ENCODE results near the gene IQSEC1. TPM values are rescaled to one million over a fixed set of nuclear protein-coding genes. Genes with fewer than 3 reads are reported as not detected.

The IQSEC1 gene
- total RNA-seq, 2 donors from 2014 or later, result 58.2 to 94.2 TPM

DNA sequence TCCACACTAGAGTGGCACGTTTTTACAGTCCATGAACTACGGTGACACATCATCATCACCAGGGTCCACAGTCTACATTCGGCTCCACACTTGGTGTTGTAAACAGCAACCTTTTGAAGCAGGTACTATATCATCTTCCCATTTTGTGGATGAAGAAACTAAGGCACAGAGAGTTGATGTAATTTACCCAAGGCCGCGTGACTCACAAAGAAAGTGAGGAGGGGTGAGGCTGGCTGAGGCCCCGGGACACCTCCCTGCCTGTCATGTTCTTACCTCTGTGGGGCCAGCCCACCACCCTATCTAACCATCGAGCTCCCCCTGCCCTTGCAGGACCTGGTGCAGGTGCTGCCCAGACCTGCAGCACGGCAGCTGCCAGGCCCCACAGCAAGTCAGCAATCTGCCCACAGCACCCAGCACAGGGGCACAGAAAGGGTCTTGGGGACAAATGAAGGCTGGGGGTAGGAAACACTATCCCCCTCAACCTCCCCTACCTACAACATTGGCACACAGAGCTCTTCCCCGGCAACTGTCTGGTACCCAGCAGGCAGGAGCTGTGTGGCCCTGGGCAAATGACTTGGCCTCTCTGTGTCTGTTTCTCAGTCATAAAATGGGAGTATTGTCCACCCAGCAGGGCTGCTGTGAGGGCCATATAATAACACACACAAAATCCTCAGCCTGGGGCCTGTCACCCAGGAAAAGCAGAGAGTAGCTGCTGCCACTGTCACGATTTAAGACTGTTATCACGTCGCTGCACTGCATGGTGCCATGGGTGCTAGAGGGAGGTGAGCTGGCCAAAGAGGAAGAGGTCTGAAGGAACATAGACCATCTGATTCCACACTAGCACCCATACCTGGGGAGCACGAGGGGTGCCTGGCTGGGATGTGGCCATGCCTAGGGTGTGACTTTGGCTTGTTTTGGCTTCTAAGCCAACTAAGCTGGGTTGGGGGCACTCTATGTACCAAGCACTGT, 115.1 kb downstream of the IQSEC1 start:
- DNase-seq (ENCODE audit: low spot score), result no peak
- no peaks in the 10 kb centered on the region for H3K9me3 ChIP-seq
- TF ChIP-seq POLR2A (IDR thresholded peaks at IDR 0.05) (no peak), POLR2AphosphoS5 (IDR thresholded peaks at IDR 0.05) (no peak)
- TF ChIP-seq, protein P1, sequence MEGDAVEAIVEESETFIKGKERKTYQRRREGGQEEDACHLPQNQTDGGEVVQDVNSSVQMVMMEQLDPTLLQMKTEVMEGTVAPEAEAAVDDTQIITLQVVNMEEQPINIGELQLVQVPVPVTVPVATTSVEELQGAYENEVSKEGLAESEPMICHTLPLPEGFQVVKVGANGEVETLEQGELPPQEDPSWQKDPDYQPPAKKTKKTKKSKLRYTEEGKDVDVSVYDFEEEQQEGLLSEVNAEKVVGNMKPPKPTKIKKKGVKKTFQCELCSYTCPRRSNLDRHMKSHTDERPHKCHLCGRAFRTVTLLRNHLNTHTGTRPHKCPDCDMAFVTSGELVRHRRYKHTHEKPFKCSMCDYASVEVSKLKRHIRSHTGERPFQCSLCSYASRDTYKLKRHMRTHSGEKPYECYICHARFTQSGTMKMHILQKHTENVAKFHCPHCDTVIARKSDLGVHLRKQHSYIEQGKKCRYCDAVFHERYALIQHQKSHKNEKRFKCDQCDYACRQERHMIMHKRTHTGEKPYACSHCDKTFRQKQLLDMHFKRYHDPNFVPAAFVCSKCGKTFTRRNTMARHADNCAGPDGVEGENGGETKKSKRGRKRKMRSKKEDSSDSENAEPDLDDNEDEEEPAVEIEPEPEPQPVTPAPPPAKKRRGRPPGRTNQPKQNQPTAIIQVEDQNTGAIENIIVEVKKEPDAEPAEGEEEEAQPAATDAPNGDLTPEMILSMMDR (IDR thresholded peaks at IDR 0.05), result no peak
- WGBS, result 87% methylated on average over 13 of the region's 13 CpGs
- no peaks in the 10 kb centered on the region for H3K27me3 ChIP-seq (replicated peaks; ENCODE audit: insufficient read depth)
- no peaks in the 10 kb centered on the region for H3K36me3 ChIP-seq
- H3K4me3 ChIP-seq, result no peak overlapping the region
- H3K27ac ChIP-seq, result peak overlapping the region; percentile 70 to 80
- H3K4me1 ChIP-seq (replicated peaks), result peaks cover 29% of the 10 kb centered on the region
- intact Hi-C loops (cut with DNase I), result no loop called here

- intact Hi-C loops (cut with DNase I), result no loop called here
- peaks cover 25% of the 10 kb centered on the region for H3K4me1 ChIP-seq (replicated peaks)
- TF ChIP-seq POLR2AphosphoS5 (IDR thresholded peaks at IDR 0.05), result no peak
- no peak for TF ChIP-seq POLR2A (IDR thresholded peaks at IDR 0.05)
- TF ChIP-seq, protein P1 (IDR thresholded peaks at IDR 0.05), result no peak
- H3K4me3 ChIP-seq, result no peak overlapping the region
- 39% methylated on average over 8 of the region's 8 CpGs for WGBS
- no peaks in the 10 kb centered on the region for H3K36me3 ChIP-seq
- H3K9me3 ChIP-seq, result no peaks in the 10 kb centered on the region
- peak; percentile 15 for DNase-seq (ENCODE audit: low spot score)
- H3K27ac ChIP-seq, result peak overlapping the region; percentile 70 to 80
- no peaks in the 10 kb centered on the region for H3K27me3 ChIP-seq (replicated peaks; ENCODE audit: insufficient read depth)
Measured at GRCh38 chr3:12957339-12957738, 115.9 kb downstream of the IQSEC1 start.

GRCh38 chr3:12956316-12956660, 116.9 kb downstream of the IQSEC1 start:
- Histone ChIP-seq H3K4me1 (replicated peaks) (peaks cover 17% of the 10 kb centered on the region), H3K9me3 (no peaks in the 10 kb centered on the region), H3K36me3 (no peaks in the 10 kb centered on the region), H3K4me3 (no peak overlapping the region), H3K27ac (peak overlapping the region in 1 of 2 donors; percentile 80), H3K27me3 (replicated peaks; ENCODE audit: insufficient read depth) (no peaks in the 10 kb centered on the region)
- intact Hi-C loops (cut with DNase I), result no loop called here
- 74% methylated on average over 5 of the region's 5 CpGs for WGBS
- DNase-seq (ENCODE audit: low spot score), result no peak
- TF ChIP-seq, protein P1 (IDR thresholded peaks at IDR 0.05), result no peak
- TF ChIP-seq POLR2A (IDR thresholded peaks at IDR 0.05) (no peak), POLR2AphosphoS5 (IDR thresholded peaks at IDR 0.05) (no peak)

GRCh38 chr3:12955651-12956315, 117.4 kb downstream of the IQSEC1 start:
- no peak overlapping the region for H3K4me3 ChIP-seq
- TF ChIP-seq POLR2A (IDR thresholded peaks at IDR 0.05) (no peak), POLR2AphosphoS5 (IDR thresholded peaks at IDR 0.05) (no peak)
- TF ChIP-seq, protein P1 (IDR thresholded peaks at IDR 0.05), result no peak
- H3K4me1 ChIP-seq (replicated peaks), result peaks cover 17% of the 10 kb centered on the region
- WGBS, result 78% methylated on average over 14 of the region's 14 CpGs
- no peaks in the 10 kb centered on the region for H3K36me3 ChIP-seq
- no peak for DNase-seq (ENCODE audit: low spot score)
- peak overlapping the region; percentile 55 to 80 for H3K27ac ChIP-seq
- H3K9me3 ChIP-seq, result no peaks in the 10 kb centered on the region
- intact Hi-C loops (cut with DNase I), result no loop called here
- H3K27me3 ChIP-seq (replicated peaks; ENCODE audit: insufficient read depth), result no peaks in the 10 kb centered on the region

All from prostate gland (tissue), 2 donors.